Left kidney (tissue), 2 donors: ENCODE measurements around the gene KPTN. TPM values are rescaled to one million over a fixed set of nuclear protein-coding genes. Genes with fewer than 3 reads are reported as not detected.
A peak's percentile ranks its signal among the peaks of the same experiment; 100 is the strongest.
"Not testable (repeated sequence)": the region's sequence is repeated elsewhere in the genome, so short reads cannot be mapped to it uniquely, and the experiment has no call there.

Experiments used
- DNase-seq: peaks from one replicate; pipeline ENCODE4 v3.0.0-alpha.2; 2013
- polyA plus RNA-seq: library from polyadenylated mRNA; unstranded; fragments of 120-200 nt; gene quantifications from one replicate; pipeline ENCODE4 v1.2.1, GENCODE V29; 2013; ENCODE audit not compliant: insufficient read length

The KPTN gene
- polyA plus RNA-seq, 1 donor: 14.4 TPM

DNA sequence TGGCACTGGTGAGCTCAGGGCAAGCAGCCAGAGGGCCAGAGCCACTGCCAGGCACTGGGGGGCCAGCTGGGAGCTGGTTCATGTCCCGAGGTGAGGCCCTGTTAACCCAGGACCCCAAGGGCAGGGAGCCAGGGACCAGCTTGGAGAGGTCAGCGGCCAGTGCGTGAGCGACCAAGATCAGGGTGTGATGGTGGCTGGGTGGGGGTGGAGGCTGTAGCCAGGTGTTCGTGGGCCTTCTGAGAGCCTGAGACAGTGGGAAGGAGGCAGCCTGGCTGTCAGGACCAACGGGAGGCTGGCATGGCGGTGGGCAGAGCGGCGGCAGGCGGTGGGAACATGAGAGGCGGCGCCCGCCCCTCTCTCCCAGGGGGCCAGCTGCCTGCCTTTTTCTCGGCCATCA is 8.1 kb upstream of the KPTN start:
- DNase-seq: no peak

DNA sequence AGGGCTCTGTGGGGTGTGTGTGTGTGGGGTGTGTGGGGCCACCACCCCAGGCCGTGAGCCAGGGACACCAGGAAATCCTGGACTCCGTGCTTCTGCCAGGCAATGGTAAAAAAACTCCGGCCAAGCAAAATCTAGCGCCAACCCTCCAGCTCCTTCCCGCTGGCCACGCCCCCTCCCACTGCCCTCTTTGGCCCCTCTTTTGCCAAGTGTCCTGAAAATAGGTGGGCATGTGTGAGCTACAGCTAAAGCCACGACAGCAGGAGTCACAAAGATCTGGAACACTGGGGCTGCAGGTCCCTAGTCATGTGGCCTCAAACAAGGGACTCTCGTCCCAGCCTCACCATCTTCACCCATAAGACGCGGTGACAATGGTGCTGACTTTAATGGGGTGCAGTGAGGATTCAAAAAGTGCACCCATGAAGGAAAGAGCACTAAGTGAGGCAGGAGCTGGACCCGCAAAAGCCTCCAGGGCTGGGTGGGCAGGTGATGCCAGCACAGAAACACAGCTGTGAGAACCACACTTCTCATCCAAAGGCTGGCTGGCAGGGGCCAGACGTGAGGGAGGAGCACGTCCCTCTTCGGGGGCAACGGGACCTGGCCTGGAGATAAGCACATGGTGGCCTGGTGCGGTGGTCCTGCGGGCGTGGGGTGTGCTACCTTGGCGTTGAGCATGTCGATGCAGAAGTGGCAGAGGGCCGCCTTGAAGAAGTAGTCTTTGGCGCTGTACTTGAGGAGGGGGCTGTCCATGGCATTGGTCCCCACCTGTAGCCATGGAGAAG is 7.5 kb upstream of the KPTN start:
- no peak for DNase-seq

DNA sequence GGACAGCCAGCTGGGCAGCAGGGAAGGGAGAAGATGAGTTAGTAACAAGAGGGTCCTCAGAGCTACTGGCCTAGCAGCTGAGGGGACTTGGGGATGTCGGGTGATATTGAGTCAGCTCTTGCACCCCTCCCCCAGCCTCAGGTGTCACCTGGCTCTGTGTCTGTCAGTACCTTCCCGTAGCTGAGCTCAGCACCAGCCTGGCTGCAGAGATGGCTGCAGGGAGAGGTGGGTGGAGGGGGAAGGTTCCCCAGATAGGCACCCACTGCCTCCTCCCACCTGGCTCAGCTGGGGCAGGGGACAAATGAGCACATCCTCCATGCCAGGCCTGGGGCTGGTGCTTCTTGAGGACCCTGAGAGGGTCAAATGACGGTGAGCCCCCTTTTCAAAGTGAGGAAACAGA is 6.8 kb upstream of the KPTN start:
- no peak for DNase-seq

DNA sequence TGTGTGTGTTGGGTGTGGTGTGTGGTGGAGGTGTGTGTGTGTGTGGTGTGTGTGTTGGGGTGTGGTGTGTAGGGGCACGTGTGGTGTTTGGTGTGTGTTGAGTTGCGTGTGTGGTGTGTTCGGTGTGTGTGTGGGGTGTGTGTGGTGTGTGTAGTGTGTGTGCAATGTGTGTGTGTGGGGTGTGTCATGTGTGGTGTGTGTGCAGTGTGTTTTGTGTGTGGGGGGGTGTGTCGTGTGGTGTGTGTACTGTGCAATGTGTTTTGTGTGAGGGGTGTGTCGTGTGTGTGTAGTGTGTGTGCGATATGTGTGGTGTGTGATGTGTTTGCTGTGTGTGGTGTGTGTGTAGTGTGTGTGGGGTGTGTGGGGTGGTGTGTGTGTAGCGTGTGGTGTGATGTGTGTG is 6.0 kb upstream of the KPTN start:
- DNase-seq: no peak

- DNase-seq: no peak
Observed at GRCh38 chr19:47489072-47489914, 5.3 kb upstream of the KPTN start.

DNA sequence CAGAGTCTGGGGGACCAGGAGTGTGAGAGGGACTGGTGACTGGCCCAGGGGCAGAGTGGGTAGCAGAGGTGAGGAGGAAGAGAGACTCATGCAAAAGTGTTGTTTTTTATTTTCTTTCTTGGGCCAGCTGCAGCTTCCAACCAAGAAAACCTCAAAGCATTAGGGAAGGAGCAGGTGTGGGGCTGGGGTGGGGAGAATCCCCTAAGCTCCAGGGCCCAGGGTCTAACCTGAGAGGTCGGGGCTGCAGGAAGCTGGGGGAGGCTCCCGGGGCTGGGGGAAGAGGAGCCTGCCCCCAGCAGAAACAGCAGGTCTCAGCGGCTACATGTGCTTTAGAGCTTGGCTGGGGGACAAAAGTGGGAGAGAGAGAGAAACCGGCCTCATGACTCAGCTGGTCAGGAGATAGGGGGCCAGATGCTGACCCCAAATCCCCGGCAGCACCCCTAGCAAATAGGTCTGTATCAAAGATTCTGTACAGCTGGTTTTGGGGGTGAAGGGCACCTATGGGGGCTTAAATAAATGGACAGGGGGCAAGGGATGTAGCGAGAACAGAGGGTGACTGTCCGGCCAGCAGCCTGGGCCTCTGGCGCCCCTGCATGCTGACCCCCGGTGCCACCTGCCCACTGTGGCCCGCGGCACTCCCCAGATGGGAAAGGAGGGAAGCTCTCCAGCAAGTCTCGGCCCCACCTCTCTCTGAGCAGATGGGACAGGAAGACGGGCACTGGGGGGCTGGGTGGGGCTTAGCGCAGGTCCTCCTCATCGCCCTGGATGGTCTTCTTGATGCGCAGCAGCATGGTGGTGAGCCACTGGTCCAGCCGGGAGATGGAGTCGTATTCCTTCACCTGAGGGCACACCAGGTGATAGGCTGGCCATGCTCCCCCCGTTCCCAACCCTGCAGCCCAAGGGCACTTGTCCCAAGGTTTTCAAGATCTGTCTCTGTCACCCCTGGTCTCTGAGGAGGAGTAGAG is 3.8 kb upstream of the KPTN start:
- DNase-seq: no peak

GRCh38 chr19:47486900-47487299 is 2.9 kb upstream of the KPTN start:
- DNase-seq: no peak

- DNase-seq: not testable (repeated sequence)
Observed at GRCh38 chr19:47486220-47486619, 2.2 kb upstream of the KPTN start.

DNA sequence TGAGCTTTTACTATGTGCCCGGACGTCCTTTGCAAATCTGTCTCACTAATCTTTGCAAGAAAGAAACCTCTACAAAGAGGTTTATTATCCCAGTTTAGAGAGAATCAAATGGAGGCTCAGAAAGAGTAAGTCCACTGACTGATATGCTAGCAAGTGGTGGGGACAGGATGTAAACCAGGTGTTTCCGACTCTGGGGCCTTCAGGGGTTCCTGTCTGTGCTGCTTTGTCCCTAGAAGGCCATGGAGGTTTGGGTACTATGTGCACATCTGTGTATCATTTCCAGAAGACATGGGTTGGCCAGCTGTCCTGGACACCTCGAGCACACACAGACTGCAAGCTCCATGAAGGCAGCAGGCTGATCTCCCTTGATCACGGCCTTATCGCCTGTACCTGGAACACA is 1.2 kb upstream of the KPTN start:
- no peak for DNase-seq

DNA sequence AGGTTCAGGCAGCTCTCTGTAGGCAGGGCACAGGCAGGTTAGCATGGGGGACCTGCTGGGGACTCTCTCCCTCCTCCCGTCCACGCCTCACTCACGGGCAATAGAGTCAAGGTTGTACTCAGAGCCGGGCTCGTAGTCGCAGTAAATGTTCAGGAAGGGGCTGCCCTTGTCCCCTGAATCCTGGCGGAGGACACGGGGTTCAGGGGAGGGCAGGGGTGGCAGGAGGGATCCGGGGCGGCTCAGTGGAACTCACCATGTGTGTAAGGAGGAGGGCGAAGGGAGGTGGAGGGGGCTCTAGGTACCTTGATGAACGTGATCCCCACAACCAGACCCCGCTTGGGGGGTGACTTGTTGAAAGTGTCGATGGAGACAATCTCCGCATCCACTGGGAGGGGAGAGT is 819 bp downstream of the KPTN start:
- no peak for DNase-seq

GRCh38 chr19:47481460-47482052 is 2.5 kb downstream of the KPTN start:
- DNase-seq: no peak

DNA sequence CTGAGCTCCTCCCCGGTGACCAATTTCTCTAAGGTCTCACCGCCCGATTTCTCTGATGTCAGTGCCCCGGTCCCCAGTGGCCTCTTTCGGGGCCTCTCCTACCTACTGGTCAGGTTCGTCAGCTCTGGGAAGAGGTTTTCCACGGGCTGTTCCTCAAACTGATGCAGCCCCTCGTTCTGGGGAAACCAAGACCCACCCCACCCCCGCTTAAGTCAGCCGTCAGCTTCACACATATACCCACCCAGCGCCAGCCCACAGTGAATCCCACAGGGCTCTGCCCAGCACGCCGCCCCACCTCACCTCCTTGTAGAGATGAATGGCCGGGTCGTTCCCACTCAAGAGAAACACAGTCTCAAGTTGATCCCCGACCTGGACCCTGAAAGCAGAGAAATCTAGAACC is 3.4 kb downstream of the KPTN start:
- no peak for DNase-seq

DNA sequence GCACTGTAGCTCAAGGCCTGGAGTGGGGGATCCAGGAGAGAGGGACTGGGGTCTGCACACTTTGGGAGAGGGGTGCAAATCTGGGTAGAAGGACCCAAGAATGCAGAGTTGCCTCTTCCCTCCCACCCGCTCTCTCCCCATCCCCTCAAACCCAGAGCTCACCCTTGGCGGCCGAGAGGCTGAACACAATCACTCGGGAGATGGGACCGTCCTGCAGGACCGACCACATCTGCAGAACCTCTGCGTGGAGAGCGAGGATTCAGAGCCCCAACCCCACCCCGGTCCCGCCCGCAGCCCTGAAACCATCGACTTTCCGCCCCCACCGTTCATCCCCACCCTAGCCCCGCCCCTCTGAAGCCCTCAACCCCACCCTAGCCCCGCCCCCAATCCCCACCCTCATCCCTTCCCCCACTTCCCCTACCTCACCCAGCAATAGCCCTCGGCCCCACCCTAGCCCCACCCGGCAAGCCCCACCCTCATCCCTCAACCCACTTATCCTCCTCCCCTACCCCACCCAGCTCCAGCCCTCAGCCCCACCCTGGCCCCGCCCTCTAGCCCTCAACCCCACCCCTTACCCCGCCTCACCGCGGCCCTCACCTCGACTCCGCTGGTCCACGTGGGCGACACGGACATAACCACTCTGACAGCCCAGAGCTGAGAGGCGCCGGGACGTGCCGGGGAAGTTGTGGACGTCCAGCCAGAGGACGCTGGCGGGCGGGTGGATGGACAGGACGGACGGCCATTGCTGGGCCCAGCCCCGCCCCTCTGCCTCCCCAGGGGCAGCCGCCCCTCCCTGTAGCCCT is 4.1 kb downstream of the KPTN start:
- DNase-seq: no peak

- DNase-seq: no peak
Observed at GRCh38 chr19:47476438-47476972, 7.5 kb downstream of the KPTN start.

DNA sequence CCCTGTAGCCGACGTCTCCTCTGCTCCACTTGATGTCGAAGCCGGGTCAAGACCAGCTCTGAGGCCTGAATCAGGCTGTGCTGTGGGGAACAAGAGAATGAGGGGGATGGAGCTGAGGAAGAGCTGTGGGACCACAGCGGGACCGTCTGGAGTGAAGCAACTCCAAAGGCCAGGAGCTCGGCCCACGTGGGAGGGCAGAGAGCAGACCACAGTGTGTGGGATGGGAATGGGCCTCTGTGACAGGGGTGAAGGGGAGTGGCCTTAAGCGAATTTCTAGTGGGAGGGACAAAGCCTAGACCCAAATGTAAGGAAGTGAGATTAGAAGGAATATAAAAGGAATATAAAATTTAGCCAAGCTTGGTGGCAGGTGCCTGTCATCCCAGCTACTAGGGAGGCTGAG is 8.6 kb downstream of the KPTN start:
- no peak for DNase-seq

- DNase-seq: no peak
Observed at GRCh38 chr19:47473336-47473735, 10.7 kb downstream of the KPTN start.

- DNase-seq: peak; percentile 89
Observed at GRCh38 chr19:47471733-47472457, 12.1 kb downstream of the KPTN start, which contains the start of gene SLC8A2. Gene SLC8A2, minus strand, starts transcription at chr19:47471893. Its CDS starts 5,490 bp downstream, at chr19:47466403.

GRCh38 chr19:47471381-47471732 is 12.7 kb downstream of the KPTN start:
- DNase-seq: no peak

DNA sequence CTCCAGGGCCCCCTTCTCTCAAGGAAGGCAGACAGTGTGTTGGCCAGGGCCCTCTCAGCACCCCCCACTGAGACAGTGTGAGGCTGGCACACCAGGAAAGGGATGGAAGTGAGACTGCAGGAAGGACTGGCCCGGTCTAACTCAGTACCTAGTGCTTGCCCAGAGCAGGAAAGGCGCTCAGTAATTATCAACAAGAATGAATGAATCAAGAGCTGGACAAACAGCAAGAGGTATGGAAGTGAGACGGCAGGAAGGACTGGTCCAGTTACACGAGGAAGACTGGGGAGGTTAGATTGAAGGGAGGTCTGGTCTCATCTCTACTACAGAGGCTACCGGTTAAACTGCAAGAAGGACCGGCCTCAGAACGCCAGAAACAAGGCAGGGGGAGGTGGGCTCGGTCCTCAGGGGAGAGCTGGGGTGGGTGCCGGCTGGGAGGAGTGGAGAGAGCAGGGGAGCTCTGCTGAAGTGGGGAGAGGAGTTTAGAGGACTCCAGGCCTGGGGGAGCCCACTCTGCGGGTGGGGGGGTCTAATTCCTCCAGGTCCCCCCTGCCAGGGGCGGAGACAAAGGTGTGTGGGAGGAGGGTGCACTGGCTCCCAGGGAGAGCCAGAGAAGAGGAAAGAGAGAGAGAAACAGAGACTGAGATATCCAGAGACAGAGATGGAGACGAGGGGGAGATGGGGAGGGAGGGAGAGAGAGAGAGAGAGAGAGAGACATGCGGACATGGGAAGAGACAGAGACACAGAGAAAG is 13.4 kb downstream of the KPTN start:
- DNase-seq: no peak
